Activated naive CD4-positive, alpha-beta T cell treated with anti-CD3 and anti-CD28 coated beads, Interleukin-2, amount 50 U/mL, for 72 hours (primary cell): ENCODE results near the gene FA2H. TPM values are rescaled to one million over a fixed set of nuclear protein-coding genes. Genes with fewer than 3 reads are reported as not detected.

Experiments
- ATAC-seq, 2 donors: fragments of 150-1000 bp; cut with Tn5 transposase; 2 replicates each; pipeline ENCODE4 v1.10.0; 2021; ENCODE audit warnings: mild to moderate bottlenecking in 2 of 2, moderate library complexity in 2 of 2
- DNase-seq, 2 donors: peaks; one replicate each; pipeline ENCODE4 v3.0.0; 2021 to 2022; ENCODE audit warnings: low spot score in 2 of 2
- H3K27ac Mint-ChIP-seq, 2 donors: one replicate each; pipeline ENCODE4 v1.8.0; 2022; ENCODE audit warnings: mild to moderate bottlenecking in 2 of 2, mixed read lengths in 2 of 2
- H3K36me3 Mint-ChIP-seq, 2 donors: one replicate each; pipeline ENCODE4 v1.8.0; 2022; ENCODE audit warnings: mixed read lengths in 2 of 2
- H3K9me3 Mint-ChIP-seq, 2 donors: one replicate each; pipeline ENCODE4 v1.8.0; 2022; ENCODE audit warnings: mixed read lengths in 2 of 2
- total RNA-seq, 2 donors: library from RNA; stranded (reverse); gene quantifications; one replicate each; pipeline ENCODE4 v1.2.3, GENCODE V29; 2022

FA2H gene
- total RNA-seq, 2 donors from 2014 or later = not detected

GRCh38 chr16:74721716-74722115 is 52.9 kb downstream of the FA2H start:
- Mint-ChIP-seq H3K36me3 (peaks cover 0 to 5% of the 10 kb centered on the region in 2 donors), H3K27ac (no peak overlapping the region), H3K9me3 (no peaks in the 10 kb centered on the region)
- no peak for ATAC-seq
- DNase-seq = no peak

- ATAC-seq (no peak), DNase-seq (no peak)
- no peaks in the 10 kb centered on the region for H3K36me3 Mint-ChIP-seq
- H3K9me3 Mint-ChIP-seq = no peaks in the 10 kb centered on the region
- H3K27ac Mint-ChIP-seq = peak overlapping the region in 1 of 2 donors; percentile 5
These were observed 54.0 kb downstream of the FA2H start for GRCh38 chr16:74720579-74720978.

- Mint-ChIP-seq H3K36me3 (no peaks in the 10 kb centered on the region), H3K9me3 (no peaks in the 10 kb centered on the region), H3K27ac (peak overlapping the region in 1 of 2 donors; percentile 57)
- DNase-seq (no peak), ATAC-seq (no peak)
These were observed 55.6 kb downstream of the FA2H start for GRCh38 chr16:74718741-74719610.

GRCh38 chr16:74718140-74718539 is 56.5 kb downstream of the FA2H start:
- Mint-ChIP-seq H3K36me3 (no peaks in the 10 kb centered on the region), H3K9me3 (no peaks in the 10 kb centered on the region), H3K27ac (no peak overlapping the region)
- no peak for ATAC-seq
- DNase-seq = no peak

- Mint-ChIP-seq H3K27ac (no peak overlapping the region), H3K36me3 (no peaks in the 10 kb centered on the region), H3K9me3 (no peaks in the 10 kb centered on the region)
- ATAC-seq = no peak
- no peak for DNase-seq
These were observed 57.3 kb downstream of the FA2H start for GRCh38 chr16:74717367-74717766.

- no peak overlapping the region for H3K27ac Mint-ChIP-seq
- no peak for DNase-seq
- no peak for ATAC-seq
- no peaks in the 10 kb centered on the region for H3K36me3 Mint-ChIP-seq
- H3K9me3 Mint-ChIP-seq = no peaks in the 10 kb centered on the region
These were observed 58.3 kb downstream of the FA2H start for GRCh38 chr16:74716355-74716754.

GRCh38 chr16:74713876-74714275 is 60.7 kb downstream of the FA2H start:
- ATAC-seq (no peak), DNase-seq (no peak)
- Mint-ChIP-seq H3K36me3 (no peaks in the 10 kb centered on the region), H3K9me3 (no peaks in the 10 kb centered on the region), H3K27ac (no peak overlapping the region)

GRCh38 chr16:74713325-74713724 is 61.3 kb downstream of the FA2H start:
- Mint-ChIP-seq H3K36me3 (no peaks in the 10 kb centered on the region), H3K27ac (no peak overlapping the region), H3K9me3 (no peaks in the 10 kb centered on the region)
- DNase-seq = no peak
- no peak for ATAC-seq

- ATAC-seq (no peak), DNase-seq (no peak)
- Mint-ChIP-seq H3K27ac (no peak overlapping the region), H3K36me3 (no peaks in the 10 kb centered on the region), H3K9me3 (no peaks in the 10 kb centered on the region)
These were observed 62.7 kb downstream of the FA2H start for GRCh38 chr16:74711938-74712337.

GRCh38 chr16:74710401-74710800 is 64.2 kb downstream of the FA2H start:
- DNase-seq (no peak), ATAC-seq (no peak)
- Mint-ChIP-seq H3K27ac (no peak overlapping the region), H3K36me3 (no peaks in the 10 kb centered on the region), H3K9me3 (no peaks in the 10 kb centered on the region)

GRCh38 chr16:74709441-74709877 is 65.2 kb downstream of the FA2H start:
- Mint-ChIP-seq H3K9me3 (no peaks in the 10 kb centered on the region), H3K36me3 (no peaks in the 10 kb centered on the region), H3K27ac (no peak overlapping the region)
- DNase-seq (peak; percentile 75 to 83), ATAC-seq (peak; percentile 93 to 98)

- DNase-seq (peak; percentile 56 to 79), ATAC-seq (peak; percentile 64 to 73)
- no peaks in the 10 kb centered on the region for H3K9me3 Mint-ChIP-seq
- H3K27ac Mint-ChIP-seq = peak within 1 kb of the TSS; percentile 97 to 98
- H3K36me3 Mint-ChIP-seq = peaks cover 14 to 20% of the 10 kb centered on the region in 2 donors
These were observed 74.0 kb downstream of the FA2H start, which contains the start of gene MLKL for GRCh38 chr16:74700438-74701225. Gene MLKL (minus strand): TSS chr16:74700862. CDS start chr16:74695757, 5,105 bp downstream.

- Mint-ChIP-seq H3K27ac (peak overlapping the region; percentile 97 to 98), H3K9me3 (no peaks in the 10 kb centered on the region), H3K36me3 (peaks cover 20 to 25% of the 10 kb centered on the region in 2 donors)
- peak; percentile 1 to 7 for ATAC-seq
- DNase-seq = peak in 1 of 2 donors; percentile 22
These were observed 74.5 kb downstream of the FA2H start for GRCh38 chr16:74700116-74700437.

- DNase-seq = no peak
- ATAC-seq = no peak
- Mint-ChIP-seq H3K9me3 (no peaks in the 10 kb centered on the region), H3K36me3 (peaks cover 20 to 25% of the 10 kb centered on the region in 2 donors), H3K27ac (peak overlapping the region; percentile 81 to 98)
These were observed 75.0 kb downstream of the FA2H start for GRCh38 chr16:74699666-74700065.

GRCh38 chr16:74698222-74698621 is 76.4 kb downstream of the FA2H start:
- ATAC-seq (no peak), DNase-seq (no peak)
- Mint-ChIP-seq H3K27ac (peak overlapping the region; percentile 14 to 98), H3K9me3 (no peaks in the 10 kb centered on the region), H3K36me3 (peaks cover 20 to 25% of the 10 kb centered on the region in 2 donors)

- Mint-ChIP-seq H3K27ac (peak overlapping the region; percentile 75 to 96), H3K9me3 (no peaks in the 10 kb centered on the region), H3K36me3 (peaks cover 25 to 35% of the 10 kb centered on the region in 2 donors)
- DNase-seq (peak; percentile 68 to 76), ATAC-seq (peak; percentile 88 to 91)
These were observed 78.9 kb downstream of the FA2H start for GRCh38 chr16:74695450-74696422.
